Measurements from ENCODE around the gene GJA8.
A peak's percentile ranks its signal among the peaks of the same experiment; 100 is the strongest.
"Not testable (repeated sequence)": the region's sequence is repeated elsewhere in the genome, so short reads cannot be mapped to it uniquely, and the experiment has no call there.

GJA8 gene

DNA sequence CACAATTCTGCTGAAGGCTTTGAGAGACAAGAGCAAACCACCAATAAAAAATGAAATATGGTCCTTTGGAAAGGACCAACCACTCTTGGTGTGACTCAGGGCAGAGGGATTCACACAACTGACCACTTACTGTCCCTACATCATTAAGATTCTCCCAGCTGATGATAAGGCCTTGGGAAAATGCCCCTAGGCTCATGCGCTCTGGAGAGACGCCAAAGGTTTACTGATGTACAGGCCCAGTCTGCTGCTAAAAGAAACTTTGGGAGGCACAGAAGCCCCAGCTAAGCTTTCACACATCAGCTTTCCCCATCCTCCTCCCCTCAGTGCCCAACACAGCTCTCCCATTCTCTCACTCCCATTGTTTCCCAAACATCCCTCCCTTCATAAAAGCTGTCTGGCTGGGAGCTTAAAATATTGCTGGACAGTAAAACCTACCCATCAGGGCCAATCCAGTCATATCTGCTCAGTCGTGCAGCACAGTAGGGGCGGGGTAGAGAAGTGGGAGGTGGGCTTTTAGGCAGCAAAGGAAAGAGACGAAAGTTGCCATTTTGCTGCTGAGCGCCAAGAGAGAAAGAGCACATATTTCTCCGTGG lies at the start of gene GJA8:
Gene GJA8 (plus strand): TSS at position 543 of the 593 bp plus-strand sequence. CDS start 5,161 bp downstream, outside the sequence.
- DNase-seq: no peak

DNA sequence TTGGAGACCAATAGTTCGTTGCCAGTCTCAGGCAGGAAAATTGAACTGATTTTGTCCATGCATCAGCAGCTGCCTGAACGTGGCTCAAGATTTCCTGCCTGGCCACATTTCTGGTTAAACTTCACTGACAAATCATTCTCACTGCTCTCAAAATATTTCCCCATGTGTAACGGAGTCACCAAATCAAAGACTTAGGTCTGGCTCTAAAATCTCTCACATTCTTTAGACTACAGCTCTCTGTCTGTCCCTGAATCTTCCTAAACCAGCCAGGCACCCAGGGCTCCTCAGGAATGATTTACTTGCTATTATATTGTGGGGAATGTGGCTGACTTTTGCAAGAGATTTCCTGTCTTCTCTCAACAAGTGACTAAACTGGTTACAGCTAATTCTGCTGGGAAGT lies 49.2 kb upstream of the GJA8 start:
- DNase-seq: no peak

DNA sequence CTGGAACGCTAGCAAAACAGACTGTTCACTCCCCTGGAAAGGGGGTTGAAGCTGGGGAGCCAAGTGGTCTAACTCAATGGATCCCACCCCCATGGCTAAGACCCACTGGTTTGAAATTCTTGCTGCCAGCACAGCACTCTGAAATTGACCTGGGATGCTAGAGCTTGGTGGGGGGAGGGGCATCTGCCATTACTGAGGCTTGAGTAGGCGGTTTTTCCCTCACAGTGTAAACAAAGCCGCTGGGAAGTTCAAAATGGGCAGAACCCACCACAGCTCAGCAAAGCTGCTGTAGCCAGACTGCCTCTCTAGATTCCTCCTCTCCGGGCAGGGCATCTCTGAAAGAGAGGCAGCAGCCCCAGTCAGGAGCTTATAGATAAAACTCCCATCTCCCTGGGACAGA lies 47.6 kb upstream of the GJA8 start:
- DNase-seq: not testable (repeated sequence)

DNA sequence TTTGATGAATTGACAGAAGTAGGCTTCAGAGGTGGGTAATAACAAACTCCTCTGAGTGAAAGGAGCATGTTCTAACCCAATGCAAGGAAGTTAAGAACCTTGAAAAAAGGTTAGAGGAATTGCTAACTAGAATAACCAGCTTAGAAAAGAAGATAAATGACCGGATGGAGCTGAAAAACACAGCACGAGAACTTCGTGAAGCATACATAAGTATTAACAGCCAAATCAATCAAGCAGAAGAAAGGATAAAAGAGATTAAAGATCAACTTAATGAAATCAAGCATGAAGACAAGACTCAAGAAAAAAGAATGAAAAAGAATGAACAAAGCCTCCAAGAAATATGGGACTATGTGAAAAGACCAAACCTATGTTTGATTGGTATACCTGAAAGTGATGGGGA lies 46.6 kb upstream of the GJA8 start:
- DNase-seq: not testable (repeated sequence)

DNA sequence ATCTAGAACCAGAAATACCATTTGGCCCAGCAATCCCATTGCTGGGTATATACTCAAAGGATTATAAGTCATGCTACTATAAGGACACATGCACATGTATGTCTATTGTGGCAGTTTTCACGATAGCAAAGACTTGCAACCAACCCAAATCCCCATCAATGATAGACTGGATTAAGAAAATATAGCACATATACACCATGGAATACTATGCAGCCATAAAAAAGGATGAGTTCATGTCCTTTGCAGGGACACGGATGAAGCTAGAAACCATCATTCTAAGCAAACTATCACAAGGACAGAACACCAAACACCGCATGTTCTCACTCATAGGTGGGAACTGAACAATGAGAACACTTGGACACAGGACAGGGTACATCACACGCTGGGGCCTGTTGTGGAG lies 35.4 kb upstream of the GJA8 start:
- DNase-seq: not testable (repeated sequence)

DNA sequence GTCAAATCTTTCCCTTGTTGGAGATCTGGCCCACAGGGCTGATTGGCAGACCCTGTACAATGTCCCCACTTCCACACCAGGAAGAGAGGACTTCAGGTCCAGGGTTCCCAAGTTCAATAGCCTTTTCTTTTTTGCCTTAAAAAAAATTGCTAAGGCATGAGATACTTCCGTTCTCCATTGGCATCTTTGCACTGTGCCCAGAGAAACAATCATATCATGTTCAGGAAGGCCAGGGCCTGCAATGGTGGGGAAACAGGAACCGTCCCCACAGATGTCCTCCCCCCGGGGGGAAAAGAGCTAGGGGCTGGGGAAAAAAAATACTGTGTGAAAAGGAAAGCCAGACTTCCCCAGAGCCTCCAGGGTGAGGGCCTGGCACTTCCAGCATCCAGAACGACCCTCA lies 24.6 kb upstream of the GJA8 start:
- no peak for DNase-seq

DNA sequence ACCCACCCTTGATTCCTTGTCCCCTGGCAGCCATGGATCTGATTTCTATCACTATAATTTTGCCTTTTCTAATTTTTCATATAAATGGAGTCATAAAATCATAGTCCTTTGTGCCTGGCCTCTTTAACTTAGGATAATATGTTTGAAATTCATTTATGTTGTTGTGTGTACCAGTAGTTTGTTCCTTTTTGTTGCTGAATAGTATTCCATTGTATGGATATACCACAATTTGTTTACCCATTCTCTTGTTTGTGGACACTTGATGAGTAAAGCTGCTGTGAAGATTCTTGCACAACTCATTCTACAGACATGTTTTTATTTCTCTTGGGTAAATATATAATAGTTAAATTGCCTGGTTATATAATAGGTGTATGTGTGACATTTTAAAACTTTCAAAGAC lies 22.7 kb upstream of the GJA8 start:
- DNase-seq: no peak

DNA sequence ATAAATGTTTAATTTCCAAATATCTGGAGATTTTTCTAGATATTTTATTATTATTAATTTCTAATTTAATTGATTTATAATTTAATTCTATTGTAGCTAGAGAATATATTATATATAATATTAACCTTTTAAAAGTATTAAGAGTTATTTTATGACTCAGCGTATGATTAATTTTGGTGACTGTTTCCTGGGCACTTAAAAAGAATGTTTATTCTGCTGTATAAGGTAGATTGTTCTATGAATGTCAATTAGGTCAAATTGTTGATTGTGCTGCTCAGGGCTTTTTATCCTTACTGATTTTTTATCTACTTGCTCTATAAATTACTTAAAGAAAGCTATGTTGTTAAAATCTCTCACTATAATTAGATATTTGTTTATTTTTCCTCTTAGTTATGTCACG lies 20.1 kb upstream of the GJA8 start:
- DNase-seq: no peak

DNA sequence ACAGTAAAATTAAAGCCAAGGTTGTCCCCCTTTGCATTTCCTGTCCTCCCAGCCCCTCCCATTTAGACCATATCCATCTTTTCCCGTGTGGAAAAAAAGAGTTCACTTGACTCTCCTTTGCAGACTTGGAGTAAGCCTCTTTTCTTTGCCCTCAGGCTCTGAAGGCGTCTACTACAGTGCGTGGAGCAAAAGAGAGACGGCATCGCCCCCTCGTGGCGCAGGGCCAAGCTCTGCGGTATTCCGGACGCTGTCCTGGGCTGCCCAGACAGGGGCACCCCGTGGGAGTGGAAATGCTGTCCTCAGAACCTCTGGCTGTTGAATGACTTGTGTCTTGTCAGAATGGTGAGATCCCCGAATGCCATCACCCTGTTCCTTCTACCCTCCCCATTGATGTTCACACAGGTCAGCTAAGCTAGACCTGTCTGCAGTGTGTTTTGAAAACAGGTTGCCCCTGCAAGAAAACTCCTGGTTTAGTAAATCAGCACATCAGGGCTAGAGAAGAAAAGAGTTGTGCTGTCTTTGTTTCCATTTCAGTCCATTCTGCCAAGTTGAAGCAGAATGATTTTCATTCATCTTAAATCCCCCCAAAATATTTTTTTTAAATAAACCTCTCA lies 12.3 kb upstream of the GJA8 start:
- peak in 4 of 14 donors; percentile 3 to 39 (median 5) for DNase-seq

DNA sequence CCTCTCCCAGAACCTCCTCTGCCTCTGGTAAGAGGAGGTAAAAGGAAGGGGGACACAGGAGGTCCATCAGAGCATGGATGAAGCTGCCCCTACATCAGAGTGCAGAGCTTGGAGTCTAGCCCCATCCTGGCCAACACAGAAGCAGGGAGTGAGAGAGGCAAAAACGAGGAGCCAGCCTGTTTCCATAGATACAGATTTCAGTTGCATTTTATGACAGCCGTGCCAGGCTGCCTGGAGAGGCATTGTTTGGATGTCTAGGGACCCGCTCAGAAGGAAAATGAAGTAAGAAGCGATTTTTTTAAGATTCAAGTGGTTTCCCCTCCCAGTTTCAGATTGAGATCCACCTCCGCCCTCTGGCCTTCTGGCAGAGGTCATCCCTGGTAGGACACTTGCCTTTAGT lies 11.5 kb upstream of the GJA8 start:
- peak in 4 of 14 donors; percentile 2 to 24 (median 12) for DNase-seq

DNA sequence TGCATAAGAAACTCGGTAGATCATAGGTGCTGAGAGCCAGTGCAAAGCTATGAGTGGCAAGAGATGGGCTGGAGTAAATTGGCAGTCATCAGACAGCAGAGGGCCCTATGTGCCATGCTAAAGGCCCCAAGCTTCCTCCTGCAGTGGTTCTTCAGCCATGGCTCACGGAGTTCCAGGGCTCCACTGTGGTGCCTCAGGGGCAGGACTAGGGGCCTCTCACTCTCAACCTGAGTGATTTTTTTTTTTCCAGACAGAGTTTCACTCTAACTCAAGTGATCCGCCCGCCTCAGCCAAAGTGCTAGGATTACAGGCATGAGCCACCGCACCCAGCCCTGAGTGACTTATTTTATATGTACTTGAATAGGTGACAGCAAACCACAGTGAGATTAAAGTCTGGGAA lies 10.4 kb upstream of the GJA8 start:
- DNase-seq: peak in 2 of 14 donors; percentile 1 to 3

DNA sequence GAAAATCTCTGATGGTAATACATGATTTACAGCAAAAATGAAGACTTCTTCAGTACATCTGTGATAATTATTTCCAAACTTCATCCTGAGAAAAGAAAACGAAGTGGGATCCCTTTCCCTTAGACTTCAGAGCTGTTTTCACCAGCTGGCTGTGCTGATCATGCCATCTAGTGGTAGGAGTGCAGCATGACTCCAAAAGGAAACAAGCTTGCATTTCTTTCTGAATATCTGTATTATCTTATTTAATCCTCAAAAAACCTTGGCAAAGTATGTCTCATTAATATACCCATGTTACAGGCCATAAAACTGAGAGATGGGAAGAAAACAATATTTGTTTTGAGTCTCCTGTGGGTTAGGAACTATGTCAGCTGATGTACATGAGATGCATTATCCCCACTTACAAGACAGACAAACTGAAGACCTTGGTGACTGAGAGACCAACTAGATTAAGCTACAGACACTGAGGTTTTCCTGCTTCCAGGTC lies 9.8 kb upstream of the GJA8 start:
- peak in 1 of 14 donors; percentile 1 for DNase-seq

DNA sequence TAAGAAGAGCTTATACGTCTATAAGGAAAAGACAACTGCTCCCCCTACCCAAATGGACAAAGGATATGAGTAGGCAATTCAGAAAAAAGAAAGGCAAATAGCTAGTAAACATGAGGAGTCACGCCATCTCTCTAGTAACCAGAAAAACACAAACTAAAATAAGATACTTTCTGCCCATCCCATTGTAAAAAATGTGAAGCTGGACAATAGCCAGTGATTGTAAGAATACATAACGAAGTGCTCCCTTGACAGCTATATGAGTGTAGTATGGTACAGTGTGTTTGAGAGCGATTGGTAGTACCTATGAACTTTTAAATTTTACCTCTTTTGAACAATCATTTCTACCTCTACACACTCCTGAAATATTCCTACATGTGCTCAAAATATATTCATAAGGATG lies 7.5 kb upstream of the GJA8 start:
- DNase-seq: no peak

DNA sequence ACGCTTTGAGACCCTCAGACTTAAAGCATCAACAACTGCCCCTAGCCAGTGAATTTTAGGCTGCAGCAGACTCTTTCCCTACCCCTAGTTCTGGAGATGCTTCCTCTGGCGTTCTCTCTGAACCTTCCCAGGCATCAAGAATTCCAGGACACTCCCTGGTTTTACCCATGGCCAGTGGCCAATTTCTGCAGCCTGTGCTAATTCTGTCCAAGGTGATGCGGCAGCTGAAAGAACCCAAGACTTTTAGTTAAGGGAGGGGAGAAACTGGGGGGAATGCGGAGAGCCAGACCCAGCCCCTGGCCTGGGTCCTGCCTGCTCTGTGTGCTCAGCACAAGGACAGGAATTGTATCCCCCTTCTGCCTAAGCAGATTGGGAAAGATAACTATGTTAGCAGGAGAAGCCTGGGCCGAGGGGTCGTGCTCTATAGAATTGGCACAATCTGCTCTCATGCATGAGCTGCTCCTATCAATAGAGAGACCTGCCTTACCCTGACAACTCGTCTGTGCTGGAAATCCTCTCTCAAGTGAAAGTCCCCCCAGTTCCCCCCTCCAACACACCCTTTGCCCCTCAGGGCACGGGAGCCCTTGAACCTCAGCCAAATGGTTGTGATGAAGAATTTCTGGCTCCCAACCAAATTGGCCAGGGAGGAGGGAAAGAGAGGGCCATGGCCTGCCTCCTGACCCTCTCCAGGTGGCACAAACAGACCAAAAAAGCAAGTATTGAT lies 5.4 kb upstream of the GJA8 start:
- no peak for DNase-seq

DNA sequence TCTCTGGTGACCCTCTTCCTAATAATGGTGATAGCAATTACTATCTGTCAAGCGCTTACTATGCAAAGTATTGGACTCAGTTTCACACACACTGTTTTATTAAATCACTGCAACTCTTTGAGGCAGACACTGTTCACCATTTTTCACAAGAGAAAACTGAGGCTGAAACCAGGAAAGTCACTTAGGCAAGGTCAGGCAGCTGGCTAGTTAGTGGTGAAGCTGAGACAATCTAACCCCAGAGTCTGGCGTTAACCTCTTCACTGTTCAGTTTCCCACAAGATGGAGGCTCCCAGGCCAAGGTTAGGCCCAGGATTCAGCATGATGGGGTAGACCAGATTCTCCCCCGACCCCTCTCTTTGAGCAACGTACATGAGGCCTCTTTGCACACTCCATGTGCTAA lies 4.8 kb upstream of the GJA8 start:
- no peak for DNase-seq

DNA sequence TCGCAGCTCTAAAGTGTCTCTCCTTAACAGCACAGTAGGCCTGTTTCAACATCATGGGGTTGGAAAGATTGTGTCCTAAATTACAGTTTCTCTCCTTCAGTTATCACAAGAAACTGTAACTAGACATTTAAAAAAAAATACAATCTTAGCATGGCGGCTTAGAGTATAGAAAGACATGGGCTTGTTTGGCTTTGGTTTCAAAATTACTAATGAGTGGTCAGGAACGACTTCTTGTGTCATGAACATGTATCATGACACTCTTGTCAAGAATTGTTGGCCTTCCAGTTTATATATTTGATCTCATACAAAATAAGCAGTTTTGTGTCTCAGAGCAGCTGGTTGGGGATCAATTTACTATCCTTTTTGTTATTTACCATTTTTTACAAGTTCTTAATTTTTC lies 2.1 kb downstream of the GJA8 start:
- DNase-seq: no peak

DNA sequence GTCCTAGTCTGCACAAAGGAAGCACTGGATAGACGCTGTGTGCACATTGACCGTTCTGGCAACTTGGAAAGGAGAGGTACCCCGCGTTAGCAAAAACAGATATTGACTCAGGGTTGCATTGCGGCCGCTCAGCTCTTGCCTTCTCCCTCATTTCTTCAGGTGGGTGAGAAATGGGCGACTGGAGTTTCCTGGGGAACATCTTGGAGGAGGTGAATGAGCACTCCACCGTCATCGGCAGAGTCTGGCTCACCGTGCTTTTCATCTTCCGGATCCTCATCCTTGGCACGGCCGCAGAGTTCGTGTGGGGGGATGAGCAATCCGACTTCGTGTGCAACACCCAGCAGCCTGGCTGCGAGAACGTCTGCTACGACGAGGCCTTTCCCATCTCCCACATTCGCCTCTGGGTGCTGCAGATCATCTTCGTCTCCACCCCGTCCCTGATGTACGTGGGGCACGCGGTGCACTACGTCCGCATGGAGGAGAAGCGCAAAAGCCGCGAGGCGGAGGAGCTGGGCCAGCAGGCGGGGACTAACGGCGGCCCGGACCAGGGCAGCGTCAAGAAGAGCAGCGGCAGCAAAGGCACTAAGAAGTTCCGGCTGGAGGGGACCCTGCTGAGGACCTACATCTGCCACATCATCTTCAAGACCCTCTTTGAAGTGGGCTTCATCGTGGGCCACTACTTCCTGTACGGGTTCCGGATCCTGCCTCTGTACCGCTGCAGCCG lies 5.4 kb downstream of the GJA8 start:
- no peak for DNase-seq

DNA sequence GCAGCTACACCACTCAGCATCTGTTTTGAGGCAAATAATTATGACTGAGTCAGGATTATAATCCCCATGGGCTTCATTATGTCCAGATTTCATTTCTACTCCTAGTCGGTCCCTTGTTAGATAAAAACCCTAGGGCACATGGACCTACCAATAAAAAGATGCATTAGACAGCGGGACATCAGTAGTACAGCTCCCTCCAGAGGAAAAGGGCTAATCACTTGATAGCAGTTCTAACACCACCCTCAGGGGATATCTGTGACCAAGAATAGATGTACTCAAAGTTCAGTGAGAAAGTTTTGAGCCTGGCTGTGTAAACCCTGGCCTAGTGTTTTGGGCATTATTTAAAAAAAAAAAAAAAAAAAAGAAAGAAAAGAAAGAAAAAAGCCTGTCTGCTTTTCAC lies 10.0 kb downstream of the GJA8 start:
- no peak for DNase-seq

DNA sequence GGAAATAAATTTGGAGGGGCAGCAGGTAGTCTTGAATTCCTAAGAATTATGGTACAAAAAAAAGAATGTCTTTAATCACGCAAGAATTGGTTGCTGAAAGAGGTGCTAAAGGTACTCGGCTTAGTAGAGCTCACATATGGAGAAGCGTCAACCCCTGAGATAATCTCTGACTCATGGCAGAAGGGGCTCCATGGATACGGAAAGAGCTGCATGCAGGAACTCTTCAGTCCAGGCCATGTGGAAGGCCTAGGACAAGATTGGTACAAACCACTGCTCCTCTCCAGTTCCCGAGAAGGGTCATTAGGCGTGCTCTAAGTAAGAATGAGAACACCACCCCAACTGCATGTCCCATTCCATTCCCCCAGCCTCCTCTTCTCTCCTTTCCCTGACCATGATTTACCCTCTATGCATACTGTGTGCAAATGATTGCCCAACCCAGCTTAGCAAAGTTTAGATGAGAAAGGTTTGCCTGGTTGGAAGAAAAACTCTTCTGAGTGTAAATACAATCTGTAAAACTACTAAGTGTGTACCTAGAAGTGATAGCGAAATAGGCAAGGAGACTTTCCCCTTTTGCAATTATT lies 10.9 kb downstream of the GJA8 start:
- no peak for DNase-seq

DNA sequence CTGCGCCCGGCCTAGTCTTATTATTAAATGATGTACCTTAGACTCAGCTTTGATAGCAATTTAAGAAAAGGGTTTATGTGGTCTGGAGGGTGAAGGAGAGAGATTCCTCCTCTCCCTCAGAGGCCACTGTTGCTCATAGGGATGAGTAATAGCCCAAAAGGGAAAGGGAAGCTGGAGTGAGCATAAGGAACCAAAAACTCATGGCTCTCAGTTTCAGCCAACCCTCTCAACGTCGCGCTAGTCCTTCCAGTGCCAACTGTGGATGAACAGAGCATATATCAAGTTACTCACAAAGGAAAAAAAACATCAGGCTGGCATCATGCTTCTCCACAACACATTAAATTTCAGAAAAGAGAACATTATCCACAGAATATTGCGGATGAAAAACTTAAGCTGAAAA lies 17.3 kb downstream of the GJA8 start:
- no peak for DNase-seq

DNA sequence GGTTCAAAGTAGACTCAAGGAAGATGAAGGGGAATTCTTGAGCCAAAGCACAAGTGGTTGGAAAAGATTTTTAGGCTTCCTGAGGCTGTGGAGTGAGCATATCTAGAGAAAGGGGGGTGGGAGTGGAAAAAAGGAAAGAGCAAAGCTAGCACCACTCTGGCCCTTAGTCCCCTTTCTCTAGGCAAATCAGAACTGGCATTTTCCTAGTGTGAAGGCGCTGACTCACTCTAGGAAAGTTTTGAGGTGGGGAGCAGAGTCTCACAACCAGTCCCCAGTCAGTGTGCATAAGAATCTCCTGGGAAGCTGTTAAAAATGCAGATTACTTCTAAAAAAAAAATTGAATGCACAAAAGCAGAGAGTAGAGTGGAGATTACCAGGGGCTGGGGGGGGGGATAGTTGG lies 22.2 kb downstream of the GJA8 start:
- DNase-seq: no peak

DNA sequence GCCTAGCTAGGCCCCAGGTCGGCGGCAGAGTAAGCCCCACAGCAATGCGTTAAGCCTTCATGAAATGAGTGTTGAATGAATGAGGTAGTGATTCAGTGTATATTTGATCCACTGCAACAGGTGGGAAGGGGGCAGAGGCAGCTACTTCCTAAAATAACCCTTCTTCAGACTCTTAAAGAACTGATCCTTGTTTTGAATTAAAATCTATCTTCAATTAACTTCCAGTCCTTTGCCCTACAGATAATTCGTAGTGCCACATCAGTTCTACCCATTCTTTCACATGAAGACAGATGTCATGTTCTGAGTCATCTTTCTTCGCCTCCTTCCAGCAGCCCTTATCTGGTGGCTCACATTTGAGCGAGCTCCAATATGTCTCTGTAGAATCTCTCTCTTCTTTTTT lies 24.6 kb downstream of the GJA8 start:
- DNase-seq: not testable (repeated sequence)

DNA sequence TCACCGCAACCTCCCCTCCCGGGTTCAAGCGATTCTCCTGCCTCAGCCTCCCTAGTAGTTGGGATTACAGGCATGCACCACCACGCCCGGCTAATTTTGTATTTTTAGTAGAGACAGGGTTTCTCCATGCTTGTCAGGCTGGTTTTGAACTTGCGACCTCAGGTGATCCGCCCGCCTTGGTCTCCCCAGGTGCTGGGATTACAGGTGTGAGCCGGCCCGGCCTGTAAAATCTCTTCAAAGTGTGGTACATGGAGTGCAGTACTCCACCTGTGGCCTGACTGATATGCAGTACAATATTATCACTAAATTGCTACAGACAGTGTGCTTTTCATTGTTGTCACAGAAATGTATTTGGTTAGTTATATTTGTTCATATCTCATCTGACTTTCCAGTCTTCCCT lies 25.1 kb downstream of the GJA8 start:
- DNase-seq: not testable (repeated sequence)
